HCT116 (cell line): ENCODE measurements around the gene GNB1L. TPM values are rescaled to one million over a fixed set of nuclear protein-coding genes. Genes with fewer than 3 reads are reported as not detected.

ENCODE experiments used
- ATAC-seq: fragments of 200-7000 bp; cut with Tn5 transposase; 2 replicates; pipeline ENCODE4 v1.9.1; 2020; ENCODE audit warnings: mild to moderate bottlenecking, moderate library complexity
- BruUV-seq: library from RNA; stranded (reverse); fragments of 400-500 nt; replicated peaks from 2 replicates; lab custom pipeline; 2021; lab: Mats Ljungman, UMichigan
- CTCF ChIA-PET: fragments of 300-600 bp; sonication (Branson Sonifier 250); formaldehyde crosslinking; loops from one replicate; lab custom pipeline; 2021; ENCODE audit warnings: antibody characterized with exemption; lab: Charles Lee
- POLR2A ChIA-PET: fragments of 300-600, 350-600 bp; sonication (Branson Sonifier 250); formaldehyde crosslinking; loops from one replicate; lab custom pipeline; 2021; ENCODE audit warnings: antibody characterized with exemption; lab: Charles Lee
- RAD21 ChIA-PET, 2 experiments: fragments of 300-600 bp; sonication (Branson Sonifier 250); formaldehyde crosslinking; loops; one replicate each; lab custom pipeline; 2023; ENCODE audit warnings: low total read pairs in 2 of 2; ENCODE audit not compliant: uncharacterized antibody in 2 of 2, unreplicated experiment in 2 of 2, low non-redundant PET in 1 of 2; lab: Charles Lee
- DNase-seq: peaks from one replicate; pipeline ENCODE4 v3.0.0-alpha.2; 2010; ENCODE audit warnings: low read depth, low spot score
- H2AFZ ChIP-seq: fragments of 200-600 bp; shearing (Covaris generic), sonication (generic); 2 replicates; pipeline ENCODE4 v1.6.1; 2017; ENCODE audit warnings: low read depth, mixed run types, mixed read lengths, antibody characterized with exemption, low read length; ENCODE audit not compliant: poor library complexity, severe bottlenecking
- H3K27ac ChIP-seq: 2 replicates; pipeline ENCODE4 v1.5.1; 2012; ENCODE audit warnings: low read depth, low read length
- H3K27me3 ChIP-seq: fragments of 200-600 bp; sonication (generic); 2 replicates; pipeline ENCODE4 v1.6.1; 2016; ENCODE audit warnings: mixed run types, low read length, mixed read lengths; ENCODE audit not compliant: insufficient read depth
- H3K36me3 ChIP-seq, 2 experiments: fragments of 200-500 bp in 1 of 2; fragments of 200-600 bp in 1 of 2; sonication (Bioruptor generic) in 1 of 2; sonication (generic) in 1 of 2; 2 replicates each; pipeline versions ENCODE4 v1.5.1 to v1.6.1; 2014 to 2016; ENCODE audit warnings: low read length in 2 of 2, inconsistent platforms in 1 of 2, mixed read lengths in 1 of 2, mixed run types in 1 of 2; ENCODE audit not compliant: insufficient read depth in 2 of 2, control insufficient read depth in 1 of 2
- H3K4me1 ChIP-seq, 2 experiments: fragments of 200-600 bp in 1 of 2; sonication (generic) in 1 of 2; 2 replicates each; pipeline versions ENCODE4 v1.5.1 to v1.6.1; 2012 to 2017; ENCODE audit warnings: low read length in 2 of 2, inconsistent platforms in 1 of 2, mild to moderate bottlenecking in 1 of 2, mixed read lengths in 1 of 2, mixed run types in 1 of 2, moderate library complexity in 1 of 2; ENCODE audit not compliant: insufficient read depth in 2 of 2, control insufficient read depth in 1 of 2
- H3K4me2 ChIP-seq: fragments of 200-600 bp; sonication (generic); 2 replicates; pipeline ENCODE4 v1.6.1; 2017; ENCODE audit warnings: mixed run types, low read length, mixed read lengths
- H3K4me3 ChIP-seq, 2 experiments: fragments of 200-600 bp in 1 of 2; sonication (generic) in 1 of 2; replicated peaks in 1 of 2; 2 replicates each; pipeline ENCODE4 v1.5.1; 2011 to 2016; ENCODE audit warnings: low read length in 2 of 2, control low read depth in 1 of 2, low read depth in 1 of 2, mild to moderate bottlenecking in 1 of 2, mixed read lengths in 1 of 2, mixed run types in 1 of 2
- H3K79me2 ChIP-seq: fragments of 200-600 bp; sonication (generic); 2 replicates; pipeline ENCODE4 v1.6.1; 2017; ENCODE audit warnings: mild to moderate bottlenecking, mixed run types, low read length, moderate library complexity, mixed read lengths; ENCODE audit not compliant: insufficient read depth
- H3K9ac ChIP-seq: fragments of 200-600 bp; sonication (generic); 2 replicates; pipeline ENCODE4 v1.6.1; 2016; ENCODE audit warnings: low read length, mixed read lengths
- H3K9me2 ChIP-seq: fragments of 200-600 bp; sonication (generic), shearing (Covaris generic); 2 replicates; pipeline ENCODE4 v1.6.1; 2017; ENCODE audit warnings: mixed run types, mild to moderate bottlenecking, moderate library complexity; ENCODE audit not compliant: insufficient read depth
- H3K9me3 ChIP-seq, 2 experiments: fragments of 200-500 bp in 1 of 2; fragments of 200-600 bp in 1 of 2; sonication (Bioruptor generic) in 1 of 2; sonication (generic) in 1 of 2; 2 replicates each; pipeline ENCODE4 v1.6.1; 2014 to 2017; ENCODE audit warnings: low read length in 2 of 2, mixed read lengths in 2 of 2, inconsistent platforms in 1 of 2, low read depth in 1 of 2, mild to moderate bottlenecking in 1 of 2, mixed run types in 1 of 2, moderate library complexity in 1 of 2; ENCODE audit not compliant: control insufficient read depth in 1 of 2, insufficient read depth in 1 of 2
- H4K20me1 ChIP-seq: fragments of 200-600 bp; sonication (generic), shearing (Covaris generic); 2 replicates; pipeline ENCODE4 v1.6.1; 2017; ENCODE audit warnings: mixed run types, mild to moderate bottlenecking, moderate library complexity; ENCODE audit not compliant: insufficient read depth
- EZH2phosphoT487 ChIP-seq: fragments of 200-600 bp; IDR thresholded peaks from 2 replicates; pipeline ENCODE4 v1.6.1; 2018; ENCODE audit warnings: antibody characterized with exemption, borderline replicate concordance
- FOSL1 ChIP-seq: IDR thresholded peaks from 2 replicates; pipeline ENCODE4 v1.6.1; 2012; ENCODE audit warnings: low read depth
- JUND ChIP-seq: IDR thresholded peaks from 2 replicates; pipeline ENCODE4 v1.6.1; 2012
- POLR2A ChIP-seq: IDR thresholded peaks from 2 replicates; pipeline ENCODE4 v1.7.0; 2011; ENCODE audit warnings: borderline replicate concordance; ENCODE audit not compliant: insufficient read depth, insufficient read length; ENCODE audit errors: extremely low read depth
- POLR2AphosphoS5 ChIP-seq: IDR thresholded peaks from 2 replicates; pipeline ENCODE4 v1.6.1; 2011; ENCODE audit warnings: mild to moderate bottlenecking, low read depth, low read length, moderate library complexity
- SIN3A ChIP-seq: IDR thresholded peaks from 2 replicates; pipeline ENCODE4 v1.6.1; 2012; ENCODE audit warnings: low read depth
- SP1 ChIP-seq: IDR thresholded peaks from 2 replicates; pipeline ENCODE4 v1.6.1; 2012; ENCODE audit warnings: low read depth
- SRF ChIP-seq: IDR thresholded peaks from 2 replicates; pipeline ENCODE4 v1.6.1; 2012; ENCODE audit warnings: low read depth
- TCF7L2 ChIP-seq: IDR thresholded peaks from 2 replicates; pipeline ENCODE4 v1.7.0; 2011; ENCODE audit warnings: borderline replicate concordance, inconsistent platforms; ENCODE audit not compliant: insufficient read depth, insufficient read length; ENCODE audit errors: extremely low read depth
- YY1 ChIP-seq: IDR thresholded peaks from 2 replicates; pipeline ENCODE4 v1.6.1; 2011; ENCODE audit warnings: low read length, low read depth, moderate library complexity, mild to moderate bottlenecking; ENCODE audit not compliant: insufficient replicate concordance; ENCODE audit errors: extremely low read depth
- ZNF274 ChIP-seq: fragments of 200-500 bp; sonication (Bioruptor generic); IDR thresholded peaks from 2 replicates; pipeline ENCODE4 v1.6.1; 2014; ENCODE audit warnings: mild to moderate bottlenecking, low read depth, low read length, inconsistent platforms
- intact Hi-C: fragments of 100-400 bp; cut with micrococcal nuclease; formaldehyde crosslinking; loops from 2 replicates; pipeline ENCODE4 v1.10.0; 2022
- total RNA-seq: library from RNA; stranded (reverse); gene quantifications from one replicate; pipeline ENCODE4 v1.2.1, GENCODE V29; 2021; ENCODE audit not compliant: unreplicated experiment
- TF ChIP-seq, protein P1 (sequence below): IDR thresholded peaks from 2 replicates; pipeline ENCODE4 v1.6.1; 2012
- TF ChIP-seq, protein P2 (sequence below), 3 experiments: fragments of 200-600 bp in 1 of 3; sonication (generic) in 1 of 3; IDR thresholded peaks in 2 of 3; conservative IDR thresholded peaks in 1 of 3; 2 replicates each; pipeline ENCODE4 v1.5.1; 2012 to 2017; ENCODE audit warnings: low read depth in 2 of 3, low read length in 2 of 3, antibody characterized with exemption in 1 of 3, borderline replicate concordance in 1 of 3, control low read depth in 1 of 3, mild to moderate bottlenecking in 1 of 3, mixed read lengths in 1 of 3, mixed run types in 1 of 3, moderate library complexity in 1 of 3; ENCODE audit not compliant: insufficient read depth in 1 of 3

Gene GNB1L
- total RNA-seq, 1 experiment from 2014 or later: 12.1 TPM

DNA sequence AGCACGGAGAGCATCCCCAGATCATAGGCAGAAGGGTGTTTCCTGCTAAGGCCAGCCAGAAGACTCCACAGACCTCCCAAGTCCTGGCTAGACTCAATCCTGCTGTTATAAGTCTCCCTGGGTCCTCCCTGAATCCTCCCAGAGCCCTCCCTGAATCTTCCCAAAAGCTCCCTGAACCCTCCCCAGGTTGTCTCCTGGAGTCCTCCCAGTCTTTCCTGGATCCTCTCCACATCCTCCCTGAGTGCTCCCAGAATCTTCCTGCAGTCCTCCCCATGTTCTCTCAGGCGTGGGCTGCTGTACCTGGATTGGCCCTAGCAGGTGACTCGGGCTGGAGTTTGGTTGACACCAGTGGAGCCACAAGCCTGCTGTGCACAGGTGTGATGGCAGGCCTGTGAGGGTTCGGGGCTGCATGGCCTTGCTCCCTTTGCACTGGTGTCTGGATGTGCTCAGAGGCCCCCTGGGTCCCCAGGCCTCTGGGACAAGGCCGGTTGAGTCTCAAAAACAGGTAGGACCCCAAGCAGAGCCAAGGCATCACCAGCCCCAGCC is 119.8 kb downstream of the GNB1L start:
- POLR2A ChIA-PET: no interaction called here
- TF ChIP-seq POLR2A (no peak), SRF (no peak), YY1 (no peak), FOSL1 (no peak), EZH2phosphoT487 (no peak), JUND (no peak), TCF7L2 (no peak), ZNF274 (no peak), POLR2AphosphoS5 (no peak), SP1 (no peak), SIN3A (no peak)
- TF ChIP-seq, protein P1, sequence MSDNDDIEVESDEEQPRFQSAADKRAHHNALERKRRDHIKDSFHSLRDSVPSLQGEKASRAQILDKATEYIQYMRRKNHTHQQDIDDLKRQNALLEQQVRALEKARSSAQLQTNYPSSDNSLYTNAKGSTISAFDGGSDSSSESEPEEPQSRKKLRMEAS: no peak
- TF ChIP-seq, protein P2, sequence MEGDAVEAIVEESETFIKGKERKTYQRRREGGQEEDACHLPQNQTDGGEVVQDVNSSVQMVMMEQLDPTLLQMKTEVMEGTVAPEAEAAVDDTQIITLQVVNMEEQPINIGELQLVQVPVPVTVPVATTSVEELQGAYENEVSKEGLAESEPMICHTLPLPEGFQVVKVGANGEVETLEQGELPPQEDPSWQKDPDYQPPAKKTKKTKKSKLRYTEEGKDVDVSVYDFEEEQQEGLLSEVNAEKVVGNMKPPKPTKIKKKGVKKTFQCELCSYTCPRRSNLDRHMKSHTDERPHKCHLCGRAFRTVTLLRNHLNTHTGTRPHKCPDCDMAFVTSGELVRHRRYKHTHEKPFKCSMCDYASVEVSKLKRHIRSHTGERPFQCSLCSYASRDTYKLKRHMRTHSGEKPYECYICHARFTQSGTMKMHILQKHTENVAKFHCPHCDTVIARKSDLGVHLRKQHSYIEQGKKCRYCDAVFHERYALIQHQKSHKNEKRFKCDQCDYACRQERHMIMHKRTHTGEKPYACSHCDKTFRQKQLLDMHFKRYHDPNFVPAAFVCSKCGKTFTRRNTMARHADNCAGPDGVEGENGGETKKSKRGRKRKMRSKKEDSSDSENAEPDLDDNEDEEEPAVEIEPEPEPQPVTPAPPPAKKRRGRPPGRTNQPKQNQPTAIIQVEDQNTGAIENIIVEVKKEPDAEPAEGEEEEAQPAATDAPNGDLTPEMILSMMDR (IDR thresholded peaks at IDR 0.05 in 2 of 3, conservative IDR thresholded peaks at IDR 0.05 in 1 of 3; ENCODE audit: borderline replicate concordance in 1 of 3, insufficient read depth in 1 of 3, low read depth in 2 of 3, low read length in 2 of 3): no peak
- RAD21 ChIA-PET: no interaction called here
- ATAC-seq (no peak), DNase-seq (no peak)
- H3K9me3 ChIP-seq: no peaks in the 10 kb centered on the region
- H3K4me3 ChIP-seq: no peak overlapping the region
- no peak overlapping the region for H3K4me2 ChIP-seq
- no peaks in the 10 kb centered on the region for H3K36me3 ChIP-seq
- no TSS peak for BruUV-seq
- H3K27me3 ChIP-seq: no peaks in the 10 kb centered on the region
- H3K9ac ChIP-seq: no peak overlapping the region
- H3K4me1 ChIP-seq: peaks cover 0 to 12% of the 10 kb centered on the region in 2 experiments; a peak in 2 of 4 replicates
- H2AFZ ChIP-seq: no peak overlapping the region
- no peaks in the 10 kb centered on the region for H3K9me2 ChIP-seq
- intact Hi-C loops: no loop called here
- no peaks in the 10 kb centered on the region for H4K20me1 ChIP-seq
- no peak overlapping the region for H3K27ac ChIP-seq
- H3K79me2 ChIP-seq: no peaks in the 10 kb centered on the region
- CTCF ChIA-PET: no interaction called here
